ENCODE measurements around the gene FICD.
"Not testable (repeated sequence)": the region's sequence is repeated elsewhere in the genome, so short reads cannot be mapped to it uniquely, and the experiment has no call there.

The FICD gene

GRCh38 chr12:108483213-108484059, 31.6 kb upstream of the FICD start:
- Histone ChIP-seq H3K36me3 (ENCODE audit: insufficient read depth, low read length) (no peaks in the 10 kb centered on the region), H3K27ac (ENCODE audit: low read depth, low read length) (no peak overlapping the region), H3K4me1 (ENCODE audit: insufficient read depth, low read length) (no peaks in the 10 kb centered on the region), H3K4me3 (ENCODE audit: low read depth in 1 of 2, low read length in 2 of 2) (no peak overlapping the region), H3K9me3 (ENCODE audit: low read length) (no peaks in the 10 kb centered on the region), H3K27me3 (ENCODE audit: control insufficient read depth in 1 of 2, insufficient read depth in 2 of 2, low read length in 2 of 2) (no peaks in the 10 kb centered on the region), H3K9ac (ENCODE audit: low read length) (no peak overlapping the region)

GRCh38 chr12:108484431-108484830, 30.6 kb upstream of the FICD start:
- Histone ChIP-seq H3K4me3 (ENCODE audit: low read depth in 1 of 2, low read length in 2 of 2) (no peak overlapping the region), H3K4me1 (ENCODE audit: insufficient read depth, low read length) (no peaks in the 10 kb centered on the region), H3K27ac (ENCODE audit: low read depth, low read length) (no peak overlapping the region), H3K36me3 (ENCODE audit: insufficient read depth, low read length) (no peaks in the 10 kb centered on the region), H3K27me3 (ENCODE audit: control insufficient read depth in 1 of 2, insufficient read depth in 2 of 2, low read length in 2 of 2) (no peaks in the 10 kb centered on the region), H3K9me3 (ENCODE audit: low read length) (no peaks in the 10 kb centered on the region), H3K9ac (ENCODE audit: low read length) (no peak overlapping the region)

GRCh38 chr12:108484845-108485244, 30.2 kb upstream of the FICD start:
- no peak overlapping the region for H3K27ac ChIP-seq (ENCODE audit: low read depth, low read length)
- no peaks in the 10 kb centered on the region for H3K36me3 ChIP-seq (ENCODE audit: insufficient read depth, low read length)

GRCh38 chr12:108485371-108485770, 29.7 kb upstream of the FICD start:
- not testable (repeated sequence) for H3K4me3 ChIP-seq (ENCODE audit: low read depth in 1 of 2, low read length in 2 of 2); H3K9ac ChIP-seq (ENCODE audit: low read length); H3K4me1 ChIP-seq (ENCODE audit: insufficient read depth, low read length)

More at GRCh38 chr12:108484845-108485244, 30.2 kb upstream of the FICD start:
- H3K9me3 ChIP-seq (ENCODE audit: low read length), result no peaks in the 10 kb centered on the region
- no peak overlapping the region for H3K9ac ChIP-seq (ENCODE audit: low read length)
- H3K4me1 ChIP-seq (ENCODE audit: insufficient read depth, low read length), result no peaks in the 10 kb centered on the region
- H3K27me3 ChIP-seq (ENCODE audit: control insufficient read depth in 1 of 2, insufficient read depth in 2 of 2, low read length in 2 of 2), result no peaks in the 10 kb centered on the region
- H3K4me3 ChIP-seq (ENCODE audit: low read depth in 1 of 2, low read length in 2 of 2), result no peak overlapping the region

GRCh38 chr12:108487029-108487428, 28.0 kb upstream of the FICD start:
- H3K4me3 ChIP-seq (ENCODE audit: low read depth in 1 of 2, low read length in 2 of 2); H3K27ac ChIP-seq (ENCODE audit: low read depth, low read length); H3K9ac ChIP-seq (ENCODE audit: low read length); H3K36me3 ChIP-seq (ENCODE audit: insufficient read depth, low read length); H3K9me3 ChIP-seq (ENCODE audit: low read length); H3K27me3 ChIP-seq (ENCODE audit: control insufficient read depth in 1 of 2, insufficient read depth in 2 of 2, low read length in 2 of 2); H3K4me1 ChIP-seq (ENCODE audit: insufficient read depth, low read length): not testable (repeated sequence)

More at GRCh38 chr12:108485371-108485770, 29.7 kb upstream of the FICD start:
- H3K9me3 ChIP-seq (ENCODE audit: low read length); H3K27ac ChIP-seq (ENCODE audit: low read depth, low read length); H3K27me3 ChIP-seq (ENCODE audit: control insufficient read depth in 1 of 2, insufficient read depth in 2 of 2, low read length in 2 of 2); H3K36me3 ChIP-seq (ENCODE audit: insufficient read depth, low read length): not testable (repeated sequence)

- Histone ChIP-seq H3K36me3 (ENCODE audit: insufficient read depth, low read length) (no peaks in the 10 kb centered on the region), H3K27me3 (ENCODE audit: control insufficient read depth in 1 of 2, insufficient read depth in 2 of 2, low read length in 2 of 2) (peaks cover 0 to 9% of the 10 kb centered on the region in 2 donors), H3K4me3 (ENCODE audit: low read depth in 1 of 2, low read length in 2 of 2) (no peak overlapping the region), H3K9me3 (ENCODE audit: low read length) (no peaks in the 10 kb centered on the region), H3K4me1 (ENCODE audit: insufficient read depth, low read length) (no peaks in the 10 kb centered on the region), H3K27ac (ENCODE audit: low read depth, low read length) (no peak overlapping the region), H3K9ac (ENCODE audit: low read length) (no peak overlapping the region)
These were observed 23.8 kb upstream of the FICD start for GRCh38 chr12:108491256-108491655.

- Histone ChIP-seq H3K9ac (ENCODE audit: low read length) (no peak overlapping the region), H3K36me3 (ENCODE audit: insufficient read depth, low read length) (no peaks in the 10 kb centered on the region), H3K4me1 (ENCODE audit: insufficient read depth, low read length) (no peaks in the 10 kb centered on the region), H3K27ac (ENCODE audit: low read depth, low read length) (no peak overlapping the region), H3K4me3 (ENCODE audit: low read depth in 1 of 2, low read length in 2 of 2) (no peak overlapping the region), H3K27me3 (ENCODE audit: control insufficient read depth in 1 of 2, insufficient read depth in 2 of 2, low read length in 2 of 2) (peaks cover 0 to 13% of the 10 kb centered on the region in 2 donors), H3K9me3 (ENCODE audit: low read length) (no peaks in the 10 kb centered on the region)
These were observed 20.0 kb upstream of the FICD start for GRCh38 chr12:108495054-108495453.

GRCh38 chr12:108495823-108496579, 19.1 kb upstream of the FICD start:
- Histone ChIP-seq H3K27ac (ENCODE audit: low read depth, low read length) (no peak overlapping the region), H3K4me3 (ENCODE audit: low read depth in 1 of 2, low read length in 2 of 2) (no peak overlapping the region), H3K9ac (ENCODE audit: low read length) (no peak overlapping the region), H3K9me3 (ENCODE audit: low read length) (no peaks in the 10 kb centered on the region), H3K4me1 (ENCODE audit: insufficient read depth, low read length) (no peaks in the 10 kb centered on the region), H3K36me3 (ENCODE audit: insufficient read depth, low read length) (no peaks in the 10 kb centered on the region), H3K27me3 (ENCODE audit: control insufficient read depth in 1 of 2, insufficient read depth in 2 of 2, low read length in 2 of 2) (peaks cover 0 to 14% of the 10 kb centered on the region in 2 donors)

- Histone ChIP-seq H3K9me3 (ENCODE audit: low read length) (no peaks in the 10 kb centered on the region), H3K4me3 (ENCODE audit: low read depth in 1 of 2, low read length in 2 of 2) (no peak overlapping the region), H3K27ac (ENCODE audit: low read depth, low read length) (no peak overlapping the region), H3K4me1 (ENCODE audit: insufficient read depth, low read length) (no peaks in the 10 kb centered on the region), H3K36me3 (ENCODE audit: insufficient read depth, low read length) (no peaks in the 10 kb centered on the region), H3K9ac (ENCODE audit: low read length) (no peak overlapping the region), H3K27me3 (ENCODE audit: control insufficient read depth in 1 of 2, insufficient read depth in 2 of 2, low read length in 2 of 2) (peaks cover 0 to 14% of the 10 kb centered on the region in 2 donors)
These were observed 16.9 kb upstream of the FICD start for GRCh38 chr12:108498136-108498535.

GRCh38 chr12:108502922-108503321, 12.2 kb upstream of the FICD start:
- Histone ChIP-seq H3K9ac (ENCODE audit: low read length) (no peak overlapping the region), H3K9me3 (ENCODE audit: low read length) (no peaks in the 10 kb centered on the region), H3K4me3 (ENCODE audit: low read depth in 1 of 2, low read length in 2 of 2) (no peak overlapping the region), H3K4me1 (ENCODE audit: insufficient read depth, low read length) (no peaks in the 10 kb centered on the region), H3K27ac (ENCODE audit: low read depth, low read length) (no peak overlapping the region), H3K36me3 (ENCODE audit: insufficient read depth, low read length) (no peaks in the 10 kb centered on the region), H3K27me3 (ENCODE audit: control insufficient read depth in 1 of 2, insufficient read depth in 2 of 2, low read length in 2 of 2) (peaks cover 0 to 5% of the 10 kb centered on the region in 2 donors)

- no peaks in the 10 kb centered on the region for H3K4me1 ChIP-seq (ENCODE audit: insufficient read depth, low read length)
- H3K4me3 ChIP-seq (ENCODE audit: low read depth in 1 of 2, low read length in 2 of 2), result no peak overlapping the region
- no peaks in the 10 kb centered on the region for H3K27me3 ChIP-seq (ENCODE audit: control insufficient read depth in 1 of 2, insufficient read depth in 2 of 2, low read length in 2 of 2)
- no peaks in the 10 kb centered on the region for H3K9me3 ChIP-seq (ENCODE audit: low read length)
- no peak overlapping the region for H3K9ac ChIP-seq (ENCODE audit: low read length)
- no peak overlapping the region for H3K27ac ChIP-seq (ENCODE audit: low read depth, low read length)
- H3K36me3 ChIP-seq (ENCODE audit: insufficient read depth, low read length), result no peaks in the 10 kb centered on the region
These were observed 9.9 kb upstream of the FICD start for GRCh38 chr12:108505129-108505528.
